Mesenchymal stem cell (in vitro differentiated cells and primary cell): ENCODE data around the gene IKZF3.
"Not testable (repeated sequence)": the region's sequence is repeated elsewhere in the genome, so short reads cannot be mapped to it uniquely, and the experiment has no call there.

ENCODE experiments used
- DNase-seq: peaks from one replicate; pipeline ENCODE4 v3.0.0-alpha.2; 2013
- H2AFZ ChIP-seq: one replicate; pipeline ENCODE4 v1.6.1; 2013; ENCODE audit warnings: low read depth, mild to moderate bottlenecking, control low read depth, inconsistent platforms, low read length, moderate library complexity
- H2AK5ac ChIP-seq: 2 replicates; pipeline ENCODE4 v1.6.1; 2013; ENCODE audit warnings: low read length, moderate library complexity, mild to moderate bottlenecking, inconsistent platforms; ENCODE audit not compliant: severe bottlenecking
- H2BK120ac ChIP-seq: one replicate; pipeline ENCODE4 v1.6.1; 2013; ENCODE audit warnings: low read depth, mild to moderate bottlenecking, inconsistent platforms, low read length, moderate library complexity
- H2BK12ac ChIP-seq, 2 experiments: one replicate each; pipeline ENCODE4 v1.6.1; 2013; ENCODE audit warnings: inconsistent platforms in 2 of 2, low read length in 2 of 2, mild to moderate bottlenecking in 2 of 2, moderate library complexity in 2 of 2, control low read depth in 1 of 2
- H2BK15ac ChIP-seq: one replicate; pipeline ENCODE4 v1.6.1; 2013; ENCODE audit warnings: mild to moderate bottlenecking, low read depth, inconsistent platforms; ENCODE audit not compliant: poor library complexity, severe bottlenecking
- H2BK5ac ChIP-seq: 2 replicates; pipeline ENCODE4 v1.6.1; 2013; ENCODE audit warnings: low read depth, mild to moderate bottlenecking, low read length, control low read depth, inconsistent platforms; ENCODE audit not compliant: poor library complexity, severe bottlenecking
- H3K14ac ChIP-seq, 2 experiments: one replicate each; pipeline ENCODE4 v1.6.1; 2013; ENCODE audit warnings: inconsistent platforms in 2 of 2, low read length in 2 of 2, control low read depth in 1 of 2, mild to moderate bottlenecking in 1 of 2, moderate library complexity in 1 of 2
- H3K18ac ChIP-seq, 2 experiments: one replicate each; pipeline ENCODE4 v1.6.1; 2013; ENCODE audit warnings: inconsistent platforms in 2 of 2, low read length in 2 of 2, control low read depth in 1 of 2, low read depth in 1 of 2, mild to moderate bottlenecking in 1 of 2
- H3K23ac ChIP-seq, 2 experiments: one replicate each; pipeline ENCODE4 v1.6.1; 2013; ENCODE audit warnings: inconsistent platforms in 2 of 2, low read length in 2 of 2, mild to moderate bottlenecking in 2 of 2, moderate library complexity in 2 of 2, control low read depth in 1 of 2
- H3K27ac ChIP-seq: 2 replicates; pipeline ENCODE4 v1.5.1; 2013; ENCODE audit warnings: mild to moderate bottlenecking, moderate library complexity, low read length, control low read depth, inconsistent platforms; ENCODE audit not compliant: poor library complexity, severe bottlenecking
- H3K27me3 ChIP-seq, 2 experiments: 2 replicates each; pipeline versions ENCODE4 v1.6.1 to v1.7.0; 2013; ENCODE audit warnings: low read length in 2 of 2, mild to moderate bottlenecking in 2 of 2, moderate library complexity in 2 of 2, control low read depth in 1 of 2, inconsistent platforms in 1 of 2; ENCODE audit not compliant: control insufficient read depth in 1 of 2, insufficient read depth in 1 of 2
- H3K36me3 ChIP-seq, 2 experiments: 2 replicates each; pipeline versions ENCODE4 v1.6.1 to v1.7.0; 2013; ENCODE audit warnings: low read length in 2 of 2, control low read depth in 1 of 2, inconsistent platforms in 1 of 2, low read depth in 1 of 2, mild to moderate bottlenecking in 1 of 2; ENCODE audit not compliant: insufficient read depth in 2 of 2, control insufficient read depth in 1 of 2
- H3K4ac ChIP-seq, 2 experiments: one replicate each; pipeline ENCODE4 v1.6.1; 2013; ENCODE audit warnings: inconsistent platforms in 2 of 2, low read length in 2 of 2, mild to moderate bottlenecking in 2 of 2, moderate library complexity in 2 of 2, control low read depth in 1 of 2, low read depth in 1 of 2
- H3K4me1 ChIP-seq: 2 replicates; pipeline ENCODE4 v1.6.1; 2013; ENCODE audit warnings: low read depth, low read length, control low read depth; ENCODE audit not compliant: control insufficient read depth, insufficient read depth
- H3K4me2 ChIP-seq: 2 replicates; pipeline ENCODE4 v1.6.1; 2013; ENCODE audit warnings: low read length, mild to moderate bottlenecking, inconsistent platforms; ENCODE audit not compliant: poor library complexity, severe bottlenecking
- H3K4me3 ChIP-seq, 2 experiments: 2 replicates each; pipeline versions ENCODE4 v1.5.1 to v1.7.0; 2013; ENCODE audit warnings: low read length in 2 of 2, mild to moderate bottlenecking in 2 of 2, control low read depth in 1 of 2, low read depth in 1 of 2; ENCODE audit not compliant: insufficient read depth in 1 of 2
- H3K79me1 ChIP-seq: replicated peaks from 2 replicates; pipeline ENCODE4 v1.6.1; 2013; ENCODE audit warnings: mild to moderate bottlenecking, control low read depth, low read length, inconsistent platforms; ENCODE audit not compliant: poor library complexity, severe bottlenecking
- H3K9ac ChIP-seq: 2 replicates; pipeline ENCODE4 v1.7.0; 2013; ENCODE audit warnings: mild to moderate bottlenecking, low read length, moderate library complexity
- H3K9me3 ChIP-seq: 2 replicates; pipeline ENCODE4 v1.7.0; 2013; ENCODE audit warnings: mild to moderate bottlenecking, low read length; ENCODE audit not compliant: control insufficient read depth
- H4K8ac ChIP-seq: one replicate; pipeline ENCODE4 v1.6.1; 2013; ENCODE audit warnings: inconsistent platforms, mild to moderate bottlenecking, low read length, moderate library complexity
- H4K91ac ChIP-seq: one replicate; pipeline ENCODE4 v1.6.1; 2013; ENCODE audit warnings: mild to moderate bottlenecking, low read length, inconsistent platforms
- WGBS: methylation state at CpG from one replicate; pipeline ENCODE4 v1.1.7; 2013; ENCODE audit warnings: mixed read lengths; 5-methylcytosine and 5-hydroxymethylcytosine counted together

The IKZF3 gene

GRCh38 chr17:39889200-39889599 lies 25.1 kb upstream of the IKZF3 start:
- no peak overlapping the region for H3K9ac ChIP-seq
- no peak overlapping the region for H2BK120ac ChIP-seq

GRCh38 chr17:39887078-39887477 lies 23.0 kb upstream of the IKZF3 start:
- Histone ChIP-seq H2AK5ac (no peak overlapping the region), H3K18ac (no peak overlapping the region), H3K4me2 (no peak overlapping the region), H3K9ac (no peak overlapping the region), H2BK120ac (no peak overlapping the region), H3K4me1 (no peaks in the 10 kb centered on the region), H2BK15ac (no peak overlapping the region), H3K36me3 (no peaks in the 10 kb centered on the region), H3K9me3 (no peaks in the 10 kb centered on the region), H4K8ac (no peak overlapping the region), H3K4ac (no peak overlapping the region), H3K14ac (no peak overlapping the region), H2BK12ac (no peak overlapping the region), H3K27me3 (peaks cover 6 to 50% of the 10 kb centered on the region in 2 experiments), H3K4me3 (no peak overlapping the region), H2AFZ (no peak overlapping the region), H4K91ac (no peak overlapping the region), H3K27ac (no peak overlapping the region), H3K79me1 (no peaks in the 10 kb centered on the region), H3K23ac (no peak overlapping the region), H2BK5ac (no peak overlapping the region)
- no peak for DNase-seq

More at GRCh38 chr17:39889200-39889599, 25.1 kb upstream of the IKZF3 start:
- Histone ChIP-seq H3K4me1 (no peaks in the 10 kb centered on the region), H3K18ac (no peak overlapping the region), H3K23ac (no peak overlapping the region), H3K4me2 (no peak overlapping the region), H2BK12ac (no peak overlapping the region), H4K91ac (no peak overlapping the region), H2AK5ac (no peak overlapping the region), H3K27me3 (peaks cover 15 to 68% of the 10 kb centered on the region in 2 experiments), H4K8ac (no peak overlapping the region), H3K14ac (no peak overlapping the region), H3K27ac (no peak overlapping the region), H3K4ac (no peak overlapping the region), H3K4me3 (no peak overlapping the region), H3K79me1 (no peaks in the 10 kb centered on the region), H2BK15ac (no peak overlapping the region), H2BK5ac (no peak overlapping the region), H3K36me3 (no peaks in the 10 kb centered on the region), H3K9me3 (no peaks in the 10 kb centered on the region), H2AFZ (no peak overlapping the region)
- no CpG with 5 or more reads among the region's 2 CpGs for WGBS
- DNase-seq: no peak

GRCh38 chr17:39886102-39886501 lies 22.0 kb upstream of the IKZF3 start:
- H2AFZ ChIP-seq, H3K4ac ChIP-seq, H2AK5ac ChIP-seq, DNase-seq, H3K23ac ChIP-seq, H2BK5ac ChIP-seq, H2BK15ac ChIP-seq, H3K9ac ChIP-seq, H4K8ac ChIP-seq, H3K9me3 ChIP-seq, H3K27ac ChIP-seq, H3K14ac ChIP-seq, H3K79me1 ChIP-seq, H2BK120ac ChIP-seq, H2BK12ac ChIP-seq, H3K18ac ChIP-seq, H3K4me1 ChIP-seq, H3K36me3 ChIP-seq, H3K4me2 ChIP-seq, H4K91ac ChIP-seq, H3K4me3 ChIP-seq: not testable (repeated sequence)
- peaks cover 6 to 43% of the 10 kb centered on the region in 2 experiments for H3K27me3 ChIP-seq
- WGBS: 58% methylated on average over 4 of the region's 5 CpGs

GRCh38 chr17:39872751-39873150 lies 8.6 kb upstream of the IKZF3 start:
- Histone ChIP-seq H3K4me3 (no peak overlapping the region), H3K36me3 (no peaks in the 10 kb centered on the region), H4K8ac (no peak overlapping the region), H3K4me2 (no peak overlapping the region), H3K27ac (no peak overlapping the region), H3K4me1 (no peaks in the 10 kb centered on the region), H3K4ac (no peak overlapping the region), H2AK5ac (no peak overlapping the region), H3K79me1 (no peaks in the 10 kb centered on the region), H3K9ac (no peak overlapping the region), H3K14ac (no peak overlapping the region), H2BK15ac (no peak overlapping the region), H2BK5ac (no peak overlapping the region), H3K27me3 (peaks cover 0 to 35% of the 10 kb centered on the region in 2 experiments), H2BK12ac (no peak overlapping the region), H2BK120ac (no peak overlapping the region), H3K23ac (no peak overlapping the region), H3K9me3 (no peaks in the 10 kb centered on the region), H4K91ac (no peak overlapping the region), H3K18ac (no peak overlapping the region), H2AFZ (no peak overlapping the region)
- peak; percentile 28 for DNase-seq
- no CpG with 5 or more reads among the region's 2 CpGs for WGBS
